ENCODE data around the gene MAVS.
"Not testable (repeated sequence)": the region's sequence is repeated elsewhere in the genome, so short reads cannot be mapped to it uniquely, and the experiment has no call there.

The MAVS gene

GRCh38 chr20:3857405-3857804 is 10.8 kb downstream of the MAVS start:
- DNase-seq = no peak

GRCh38 chr20:3858689-3859088 is 12.1 kb downstream of the MAVS start:
- DNase-seq = no peak

- DNase-seq = no peak
These were observed 14.6 kb downstream of the MAVS start for GRCh38 chr20:3861191-3861590.

GRCh38 chr20:3862333-3862732 is 15.7 kb downstream of the MAVS start:
- DNase-seq = no peak

- no peak for DNase-seq
These were observed 16.7 kb downstream of the MAVS start for GRCh38 chr20:3863317-3863716.

GRCh38 chr20:3864518-3864917 is 17.9 kb downstream of the MAVS start:
- no peak for DNase-seq

- no peak for DNase-seq
These were observed 18.7 kb downstream of the MAVS start for GRCh38 chr20:3865152-3865886.

GRCh38 chr20:3865887-3866407 is 19.3 kb downstream of the MAVS start:
- no peak for DNase-seq

- no peak for DNase-seq
These were observed 19.8 kb downstream of the MAVS start for GRCh38 chr20:3866464-3866863.

- no peak for DNase-seq
These were observed 21.2 kb downstream of the MAVS start for GRCh38 chr20:3867802-3868201.

- DNase-seq = no peak
These were observed 23.4 kb downstream of the MAVS start for GRCh38 chr20:3869839-3870634.

- DNase-seq = no peak
These were observed 25.1 kb downstream of the MAVS start for GRCh38 chr20:3871550-3872265.

- no peak for DNase-seq
These were observed 26.9 kb downstream of the MAVS start for GRCh38 chr20:3873507-3873906.

- no peak for DNase-seq
These were observed 27.7 kb downstream of the MAVS start for GRCh38 chr20:3874194-3874844.

- DNase-seq = peak; percentile 28 to 36
These were observed 28.8 kb downstream of the MAVS start for GRCh38 chr20:3875378-3875974.

GRCh38 chr20:3876000-3876399 is 29.4 kb downstream of the MAVS start:
- no peak for DNase-seq

GRCh38 chr20:3876676-3877075 is 30.0 kb downstream of the MAVS start:
- no peak for DNase-seq

- DNase-seq = not testable (repeated sequence)
These were observed 32.3 kb downstream of the MAVS start for GRCh38 chr20:3878921-3879274.

GRCh38 chr20:3885715-3886114 is 39.1 kb downstream of the MAVS start:
- DNase-seq = no peak

- DNase-seq = peak in 1 of 2 experiments; percentile 33
These were observed 41.4 kb downstream of the MAVS start for GRCh38 chr20:3887876-3888620.

- peak; percentile 96 for DNase-seq
These were observed 42.2 kb downstream of the MAVS start, which contains the start of gene PANK2 for GRCh38 chr20:3888622-3889488. Gene PANK2, plus strand, starts transcription at chr20:3889387.

Measured in Kasumi-1 (cell line).